ENCODE results near the gene PIN4.

PIN4 gene

DNA sequence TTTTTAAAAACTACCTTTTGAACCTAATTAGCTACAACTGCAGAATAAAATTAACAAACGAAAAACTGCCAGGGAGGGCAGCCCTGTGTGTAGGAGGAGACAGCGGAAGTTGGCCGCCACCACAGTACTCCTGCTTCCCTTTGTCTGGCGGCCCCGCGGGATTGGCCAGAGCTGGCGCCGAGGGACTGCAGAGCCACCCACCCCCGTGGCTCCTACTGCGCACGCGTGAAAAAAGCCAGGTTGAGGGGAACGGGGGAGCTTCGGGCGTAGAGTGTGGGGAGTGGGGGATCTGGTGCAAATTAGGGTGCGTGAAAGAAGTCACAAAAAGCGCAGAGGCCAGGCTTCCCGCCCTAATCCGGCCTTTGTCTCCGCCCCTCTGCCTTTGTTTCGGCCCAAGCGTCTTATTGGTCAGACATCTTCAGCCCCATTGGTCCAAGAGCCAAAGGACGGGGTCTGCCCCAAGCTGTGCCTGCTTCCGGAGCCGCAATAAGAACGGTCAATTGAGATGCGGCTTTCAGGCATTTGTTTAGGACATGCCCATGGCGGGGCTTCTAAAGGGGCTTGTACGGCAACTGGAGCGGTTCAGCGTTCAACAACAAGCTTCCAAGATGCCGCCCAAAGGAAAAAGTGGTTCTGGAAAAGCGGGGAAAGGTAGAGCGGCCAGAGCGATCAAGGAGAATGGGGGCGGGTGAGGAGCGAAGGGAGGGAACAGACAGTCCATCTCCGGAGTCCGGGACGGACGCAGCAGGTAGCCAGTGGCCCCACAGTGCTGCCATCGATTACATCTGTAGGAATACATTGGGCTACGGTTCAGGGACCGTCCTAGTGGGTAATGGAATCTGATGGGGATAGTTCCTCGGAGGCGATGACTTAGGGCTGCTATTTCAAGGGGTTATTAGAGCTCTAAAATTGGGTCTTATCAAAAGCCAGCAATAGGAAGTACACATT is at the start of gene PIN4:
TSS of gene PIN4 (plus strand) at position 580 of the 948 bp plus-strand sequence. CDS start at position 609, 29 bp downstream.
- Histone ChIP-seq H3K27me3 (ENCODE audit: insufficient read depth, low read depth) (no peaks in the 10 kb centered on the region), H3K4me1 (ENCODE audit: low read depth, poor library complexity, severe bottlenecking) (peaks cover 14% of the 10 kb centered on the region), H3K36me3 (ENCODE audit: insufficient read depth) (no peaks in the 10 kb centered on the region), H3K27ac (peak within 1 kb of the TSS; percentile 75), H4K20me1 (ENCODE audit: insufficient read depth) (no peaks in the 10 kb centered on the region), H3K79me2 (ENCODE audit: insufficient read depth, low read depth) (peaks cover 7% of the 10 kb centered on the region; the same call in 1 of the 2 replicates), H3K4me2 (peak within 1 kb of the TSS; percentile 51), H3K9ac (peak within 1 kb of the TSS; percentile 51), H3K4me3 (IDR thresholded peaks at IDR 0.05; ENCODE audit: insufficient read depth, low read depth, low read length) (no peak within 1 kb of the TSS), H2AFZ (ENCODE audit: low read depth) (peak within 1 kb of the TSS; percentile 60; the same call in 1 of the 2 replicates)
- TF ChIP-seq CTCF (conservative IDR thresholded peaks at IDR 0.05; ENCODE audit: low read depth, low read length): no peak

GRCh38 chrX:72132456-72132855 is 49.1 kb upstream of the PIN4 start:
- no peak overlapping the region for H3K27ac ChIP-seq
- H3K27me3 ChIP-seq (ENCODE audit: insufficient read depth, low read depth): peaks cover 3% of the 10 kb centered on the region; the same call in 1 of the 2 replicates
- H2AFZ ChIP-seq (ENCODE audit: low read depth): no peak overlapping the region
- H3K4me2 ChIP-seq: peak overlapping the region; percentile 45
- no peak for TF ChIP-seq CTCF (conservative IDR thresholded peaks at IDR 0.05; ENCODE audit: low read depth, low read length)
- H3K9ac ChIP-seq: no peak overlapping the region
- no peak overlapping the region for H3K4me3 ChIP-seq (IDR thresholded peaks at IDR 0.05; ENCODE audit: insufficient read depth, low read depth, low read length)
- H3K79me2 ChIP-seq (ENCODE audit: insufficient read depth, low read depth): no peaks in the 10 kb centered on the region
- no peaks in the 10 kb centered on the region for H3K36me3 ChIP-seq (ENCODE audit: insufficient read depth)
- no peaks in the 10 kb centered on the region for H4K20me1 ChIP-seq (ENCODE audit: insufficient read depth)
- no peaks in the 10 kb centered on the region for H3K4me1 ChIP-seq (ENCODE audit: low read depth, poor library complexity, severe bottlenecking)

GRCh38 chrX:72133851-72134546 is 47.6 kb upstream of the PIN4 start:
- Histone ChIP-seq H3K9ac (no peak overlapping the region), H4K20me1 (ENCODE audit: insufficient read depth) (no peaks in the 10 kb centered on the region), H3K4me1 (ENCODE audit: low read depth, poor library complexity, severe bottlenecking) (no peaks in the 10 kb centered on the region), H3K79me2 (ENCODE audit: insufficient read depth, low read depth) (no peaks in the 10 kb centered on the region), H3K27me3 (ENCODE audit: insufficient read depth, low read depth) (peaks cover 3% of the 10 kb centered on the region; the same call in 1 of the 2 replicates), H3K36me3 (ENCODE audit: insufficient read depth) (no peaks in the 10 kb centered on the region), H3K4me3 (IDR thresholded peaks at IDR 0.05; ENCODE audit: insufficient read depth, low read depth, low read length) (no peak overlapping the region), H3K27ac (no peak overlapping the region), H2AFZ (ENCODE audit: low read depth) (no peak overlapping the region), H3K4me2 (no peak overlapping the region)
- no peak for TF ChIP-seq CTCF (conservative IDR thresholded peaks at IDR 0.05; ENCODE audit: low read depth, low read length)

DNA sequence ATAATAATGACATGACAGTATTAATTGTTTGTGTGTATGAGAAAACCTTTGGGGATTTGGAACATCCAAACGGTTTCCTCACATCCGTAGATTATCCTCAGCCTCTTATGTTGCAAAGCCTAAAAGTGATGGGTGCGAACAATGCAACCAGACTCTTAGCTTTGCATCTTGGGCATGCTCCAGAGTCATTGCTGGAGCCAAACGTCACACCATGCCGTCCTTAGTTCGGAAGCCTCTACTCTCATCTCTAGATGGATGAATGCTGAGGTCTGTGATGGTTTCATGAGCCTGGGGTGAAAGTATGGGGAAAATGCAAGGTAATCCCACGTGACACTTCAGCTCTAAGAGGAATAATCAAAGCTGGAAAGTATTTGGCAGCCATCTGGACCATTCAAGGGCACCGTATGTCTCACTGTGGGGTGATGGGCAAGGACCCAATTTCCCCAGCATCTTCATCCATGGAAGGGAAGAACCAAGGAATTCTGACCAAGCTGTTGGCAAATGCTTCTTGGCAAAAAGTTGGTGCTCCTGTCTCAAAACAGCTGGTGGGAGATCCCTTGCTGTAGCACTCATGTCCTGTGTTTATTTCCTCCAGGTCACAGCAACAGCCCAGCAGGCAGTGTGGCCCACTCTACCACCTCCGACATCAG is 43.6 kb upstream of the PIN4 start:
- Histone ChIP-seq H3K79me2 (ENCODE audit: insufficient read depth, low read depth) (no peaks in the 10 kb centered on the region), H3K9ac (no peak overlapping the region), H3K4me3 (IDR thresholded peaks at IDR 0.05; ENCODE audit: insufficient read depth, low read depth, low read length) (no peak overlapping the region), H3K27ac (no peak overlapping the region), H3K36me3 (ENCODE audit: insufficient read depth) (no peaks in the 10 kb centered on the region), H4K20me1 (ENCODE audit: insufficient read depth) (no peaks in the 10 kb centered on the region), H3K4me2 (no peak overlapping the region), H3K27me3 (ENCODE audit: insufficient read depth, low read depth) (no peaks in the 10 kb centered on the region), H3K4me1 (ENCODE audit: low read depth, poor library complexity, severe bottlenecking) (peaks cover 28% of the 10 kb centered on the region), H2AFZ (ENCODE audit: low read depth) (no peak overlapping the region)
- no peak for TF ChIP-seq CTCF (conservative IDR thresholded peaks at IDR 0.05; ENCODE audit: low read depth, low read length)
